Left ventricle myocardium inferior (tissue), 1 donor: ENCODE measurements around the gene DAND5. TPM values are rescaled to one million over a fixed set of nuclear protein-coding genes. Genes with fewer than 3 reads are reported as not detected.
"Not testable (repeated sequence)": the region's sequence is repeated elsewhere in the genome, so short reads cannot be mapped to it uniquely, and the experiment has no call there.

ENCODE experiments used
- DNase-seq: peaks from one replicate; pipeline ENCODE4 v3.0.0-alpha.2; 2020
- H3K27ac ChIP-seq: fragments of 200-600 bp; replicated peaks from 2 replicates; pipeline ENCODE4 v1.8.0; 2021
- H3K27me3 ChIP-seq: fragments of 200-600 bp; 2 replicates; pipeline ENCODE4 v1.8.0; 2021; ENCODE audit warnings: low read depth
- H3K36me3 ChIP-seq: fragments of 200-600 bp; 2 replicates; pipeline ENCODE4 v1.8.0; 2021
- H3K4me1 ChIP-seq: fragments of 200-600 bp; 2 replicates; pipeline ENCODE4 v1.8.0; 2021
- H3K4me3 ChIP-seq: fragments of 200-600 bp; 2 replicates; pipeline ENCODE4 v1.8.0; 2021; ENCODE audit warnings: mild to moderate bottlenecking, moderate library complexity
- H3K9me3 ChIP-seq: fragments of 200-600 bp; replicated peaks from 2 replicates; pipeline ENCODE4 v1.8.0; 2021
- CTCF ChIP-seq: fragments of 200-600 bp; IDR thresholded peaks from 2 replicates; pipeline ENCODE4 v1.8.0; 2021; ENCODE audit warnings: antibody characterized with exemption, mild to moderate bottlenecking, borderline replicate concordance
- intact Hi-C: fragments of 100-400 bp; cut with micrococcal nuclease; formaldehyde crosslinking; loops from one replicate; pipeline ENCODE4 v1.11.0; 2022
- total RNA-seq: library from RNA; stranded (reverse); fragmentation: NEBNext Ultra II Directional; extraction: Animal tissue kit (Norgen Biotek cat#: 25700); gene quantifications from one replicate; pipeline ENCODE4 v1.2.1, GENCODE V29; 2021
- donor health status: DM: no; HTN: yes; CAD: no; lungs with severe emphysema.

DAND5 gene
- total RNA-seq, 1 donor from 2014 or later, result 12.7 TPM

GRCh38 chr19:12956446-12957388 is 12.7 kb upstream of the DAND5 start, which contains the start of gene GADD45GIP1:
TSS of gene GADD45GIP1 (minus strand) at chr19:12957223. CDS start at chr19:12957212, 11 bp downstream.
- Histone ChIP-seq H3K36me3 (peaks cover 28% of the 10 kb centered on the region), H3K9me3 (no peaks in the 10 kb centered on the region), H3K27ac (peak within 1 kb of the TSS; percentile 96), H3K4me3 (peak within 1 kb of the TSS; percentile 86), H3K27me3 (no peaks in the 10 kb centered on the region), H3K4me1 (peaks cover 58% of the 10 kb centered on the region)
- peak; percentile 83 for DNase-seq
- TF ChIP-seq CTCF, result no peak
- intact Hi-C loops, result no loop called here

GRCh38 chr19:12957389-12957952 is 11.9 kb upstream of the DAND5 start:
- peak overlapping the region; percentile 96 for H3K27ac ChIP-seq
- H3K27me3 ChIP-seq, intact Hi-C loops, H3K9me3 ChIP-seq, DNase-seq: not testable (repeated sequence)
- peaks cover 51% of the 10 kb centered on the region for H3K4me1 ChIP-seq
- H3K36me3 ChIP-seq, result peaks cover 20% of the 10 kb centered on the region
- H3K4me3 ChIP-seq, result peak overlapping the region; percentile 86

- no peak overlapping the region for H3K4me3 ChIP-seq
- no peaks in the 10 kb centered on the region for H3K27me3 ChIP-seq
- peaks cover 31% of the 10 kb centered on the region for H3K4me1 ChIP-seq
- no peak for TF ChIP-seq CTCF
- peaks cover under 1% of the 10 kb centered on the region for H3K36me3 ChIP-seq
- no peaks in the 10 kb centered on the region for H3K9me3 ChIP-seq
- DNase-seq, result no peak
- intact Hi-C loops, result no loop called here
- H3K27ac ChIP-seq, result no peak overlapping the region
Observed at GRCh38 chr19:12959481-12959880, 9.9 kb upstream of the DAND5 start.

- Histone ChIP-seq H3K27me3 (no peaks in the 10 kb centered on the region), H3K36me3 (no peaks in the 10 kb centered on the region), H3K27ac (peak overlapping the region; percentile 72), H3K9me3 (no peaks in the 10 kb centered on the region), H3K4me1 (peaks cover 8% of the 10 kb centered on the region), H3K4me3 (peak overlapping the region; percentile 69)
- peak; percentile 91 for TF ChIP-seq CTCF
- peak; percentile 84 for DNase-seq
- intact Hi-C loops, result no loop called here
Observed at GRCh38 chr19:12965017-12965811, 4.2 kb upstream of the DAND5 start.

GRCh38 chr19:12965812-12966135 is 3.6 kb upstream of the DAND5 start:
- H3K4me3 ChIP-seq, result peak overlapping the region; percentile 69
- no peaks in the 10 kb centered on the region for H3K9me3 ChIP-seq
- H3K27ac ChIP-seq, result peak overlapping the region; percentile 72
- no peak for TF ChIP-seq CTCF
- intact Hi-C loops, result no loop called here
- no peaks in the 10 kb centered on the region for H3K27me3 ChIP-seq
- H3K36me3 ChIP-seq, result no peaks in the 10 kb centered on the region
- DNase-seq, result no peak
- H3K4me1 ChIP-seq, result peaks cover 8% of the 10 kb centered on the region
